Measurements from ENCODE around the gene TSPAN16.

DNA sequence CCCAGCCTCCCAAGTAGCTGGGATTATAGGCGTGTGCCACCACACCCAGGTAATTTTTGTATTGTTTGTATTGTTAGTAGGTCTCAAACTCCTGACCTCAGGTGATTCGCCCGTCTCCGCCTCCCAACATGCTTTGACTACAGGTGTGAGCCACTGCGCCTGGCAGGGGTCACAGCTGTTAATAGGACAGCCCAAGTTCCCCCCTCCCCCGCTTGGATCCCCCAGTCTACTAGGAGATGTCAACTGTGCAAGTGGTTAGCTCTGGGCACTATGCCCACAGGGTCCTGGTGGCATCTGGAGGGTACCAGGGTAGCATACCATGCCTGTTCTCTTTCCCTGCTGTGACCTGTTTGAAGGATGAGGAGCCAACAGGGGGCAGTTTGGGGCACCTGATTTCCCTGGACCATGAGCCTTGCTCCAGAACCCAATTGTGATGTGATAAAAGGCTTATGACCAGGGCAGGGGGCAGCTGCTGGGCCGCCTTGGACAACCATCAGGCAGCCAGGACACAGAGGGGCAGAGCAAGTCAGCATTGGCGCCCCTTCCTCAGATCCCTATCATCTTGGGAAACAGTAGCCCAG lies at the start of gene TSPAN16:
- TF ChIP-seq, protein P1, sequence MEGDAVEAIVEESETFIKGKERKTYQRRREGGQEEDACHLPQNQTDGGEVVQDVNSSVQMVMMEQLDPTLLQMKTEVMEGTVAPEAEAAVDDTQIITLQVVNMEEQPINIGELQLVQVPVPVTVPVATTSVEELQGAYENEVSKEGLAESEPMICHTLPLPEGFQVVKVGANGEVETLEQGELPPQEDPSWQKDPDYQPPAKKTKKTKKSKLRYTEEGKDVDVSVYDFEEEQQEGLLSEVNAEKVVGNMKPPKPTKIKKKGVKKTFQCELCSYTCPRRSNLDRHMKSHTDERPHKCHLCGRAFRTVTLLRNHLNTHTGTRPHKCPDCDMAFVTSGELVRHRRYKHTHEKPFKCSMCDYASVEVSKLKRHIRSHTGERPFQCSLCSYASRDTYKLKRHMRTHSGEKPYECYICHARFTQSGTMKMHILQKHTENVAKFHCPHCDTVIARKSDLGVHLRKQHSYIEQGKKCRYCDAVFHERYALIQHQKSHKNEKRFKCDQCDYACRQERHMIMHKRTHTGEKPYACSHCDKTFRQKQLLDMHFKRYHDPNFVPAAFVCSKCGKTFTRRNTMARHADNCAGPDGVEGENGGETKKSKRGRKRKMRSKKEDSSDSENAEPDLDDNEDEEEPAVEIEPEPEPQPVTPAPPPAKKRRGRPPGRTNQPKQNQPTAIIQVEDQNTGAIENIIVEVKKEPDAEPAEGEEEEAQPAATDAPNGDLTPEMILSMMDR (IDR thresholded peaks at IDR 0.05), result no peak
- TF ChIP-seq POLR2A (IDR thresholded peaks at IDR 0.05), result no peak

All from esophagus squamous epithelium (tissue), 4 donors.